RWPE1 (cell line): Measurements from ENCODE around the gene ADAMTS2.
A peak's percentile ranks its signal among the peaks of the same experiment; 100 is the strongest.

Experiments
- CTCF ChIA-PET: fragments of 350-600 bp; sonication (Branson Sonifier 250); formaldehyde crosslinking; extraction: SDS; loops from one replicate; lab custom pipeline; 2021; lab: Yijun Ruan, JAX
- POLR2A ChIA-PET: fragments of 400-600 bp; formaldehyde crosslinking; extraction: SDS; loops from one replicate; lab custom pipeline; 2020; ENCODE audit warnings: antibody characterized with exemption; ENCODE audit not compliant: low non-redundant PET; lab: Yijun Ruan, JAX
- DNase-seq: peaks from one replicate; pipeline ENCODE4 v3.0.0; 2012; ENCODE audit warnings: low spot score
- H3K27ac ChIP-seq: fragments of 450-650 bp; 2 replicates; pipeline ENCODE4 v1.5.1; 2017
- TF ChIP-seq, protein P1 (sequence below): fragments of 450-650 bp; conservative IDR thresholded peaks from 2 replicates; pipeline ENCODE4 v1.5.1; 2017; ENCODE audit warnings: low read depth, mild to moderate bottlenecking

Gene ADAMTS2

DNA sequence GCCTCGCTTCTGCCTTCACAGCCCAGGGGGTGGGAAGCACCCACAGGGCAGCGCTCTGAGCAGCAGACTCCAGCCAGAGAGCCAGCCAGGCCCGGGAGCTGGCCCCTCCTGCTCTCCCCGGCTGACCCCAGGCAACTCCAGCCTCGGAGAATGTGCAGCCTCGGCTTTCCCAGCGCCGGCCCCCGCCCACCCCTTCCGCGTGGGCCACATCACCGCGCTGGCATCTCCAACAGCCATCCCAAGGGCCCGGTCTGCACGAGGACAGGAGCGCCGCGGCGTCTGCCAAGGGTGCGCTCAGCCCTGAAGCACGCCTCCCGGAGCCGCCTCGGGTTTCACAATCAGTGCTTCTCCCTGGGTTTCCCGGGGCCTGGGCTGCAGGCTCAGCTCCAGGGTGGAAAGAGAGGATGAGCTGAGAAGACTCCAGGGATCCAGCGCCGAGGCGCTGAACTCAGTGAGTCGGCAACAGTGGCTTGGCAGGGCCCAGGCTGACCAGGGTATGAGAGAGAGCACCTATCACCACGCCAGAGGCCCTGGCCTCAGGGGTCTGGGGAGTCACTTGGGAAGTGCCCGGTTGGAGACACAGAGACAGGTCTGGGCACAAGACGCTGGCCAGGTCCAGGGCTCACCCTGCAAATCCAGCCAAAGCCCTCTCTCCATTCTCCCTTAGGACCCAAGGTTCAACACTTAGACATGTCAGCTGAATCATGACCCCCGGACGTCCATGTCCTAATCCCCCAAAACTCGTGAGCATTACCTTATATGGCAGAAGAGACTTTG, 79.6 kb downstream of the ADAMTS2 start:
- CTCF ChIA-PET = interaction anchor here (0.7 kb wide), 1 partner anchor 228 kb away, joined by 3 read pairs; no protein-coding TSS in a partner anchor

DNA sequence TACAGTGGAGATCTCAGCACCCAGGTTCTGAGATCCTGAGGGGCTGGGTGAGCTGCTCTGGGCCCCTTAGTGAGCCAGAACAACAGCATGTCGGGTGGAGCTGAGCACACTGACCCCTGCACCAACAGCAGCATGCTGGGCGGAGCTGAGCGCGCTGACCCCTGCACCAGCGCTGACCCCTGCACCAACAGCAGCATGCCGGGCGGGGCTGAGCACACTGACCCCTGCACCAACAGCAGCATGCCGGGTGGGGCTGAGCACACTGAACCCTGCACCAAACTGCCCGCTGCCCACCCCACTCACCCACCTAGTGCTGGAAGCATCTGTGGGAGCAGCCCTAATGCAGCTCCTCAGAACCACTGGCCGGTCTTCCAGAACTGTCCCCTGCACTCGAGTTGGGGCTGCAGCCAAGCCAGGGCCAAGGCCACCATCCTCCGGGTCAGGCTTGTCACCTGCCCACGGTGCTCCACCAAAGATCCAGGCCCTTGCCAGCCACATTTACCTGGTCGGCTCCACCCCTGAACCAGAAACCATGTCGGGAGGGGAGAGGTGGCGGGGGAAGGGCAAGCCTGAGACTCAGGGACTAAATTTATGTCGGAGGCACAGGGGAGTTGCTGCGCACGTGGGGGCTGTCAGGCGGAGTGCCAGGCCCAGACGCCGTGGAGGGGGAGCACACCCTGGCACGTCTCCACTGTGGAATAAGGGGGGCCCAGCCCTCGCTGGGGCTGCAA, 80.3 kb downstream of the ADAMTS2 start:
- POLR2A ChIA-PET = no interaction called here
- CTCF ChIA-PET = interaction anchor here (0.5 to 0.6 kb wide), 3 partner anchors 25 to 119 kb away, joined by 3 read pairs; no protein-coding TSS in a partner anchor
- DNase-seq = no peak

More for the DNA sequence above, 79.6 kb downstream of the ADAMTS2 start:
- TF ChIP-seq, protein P1, sequence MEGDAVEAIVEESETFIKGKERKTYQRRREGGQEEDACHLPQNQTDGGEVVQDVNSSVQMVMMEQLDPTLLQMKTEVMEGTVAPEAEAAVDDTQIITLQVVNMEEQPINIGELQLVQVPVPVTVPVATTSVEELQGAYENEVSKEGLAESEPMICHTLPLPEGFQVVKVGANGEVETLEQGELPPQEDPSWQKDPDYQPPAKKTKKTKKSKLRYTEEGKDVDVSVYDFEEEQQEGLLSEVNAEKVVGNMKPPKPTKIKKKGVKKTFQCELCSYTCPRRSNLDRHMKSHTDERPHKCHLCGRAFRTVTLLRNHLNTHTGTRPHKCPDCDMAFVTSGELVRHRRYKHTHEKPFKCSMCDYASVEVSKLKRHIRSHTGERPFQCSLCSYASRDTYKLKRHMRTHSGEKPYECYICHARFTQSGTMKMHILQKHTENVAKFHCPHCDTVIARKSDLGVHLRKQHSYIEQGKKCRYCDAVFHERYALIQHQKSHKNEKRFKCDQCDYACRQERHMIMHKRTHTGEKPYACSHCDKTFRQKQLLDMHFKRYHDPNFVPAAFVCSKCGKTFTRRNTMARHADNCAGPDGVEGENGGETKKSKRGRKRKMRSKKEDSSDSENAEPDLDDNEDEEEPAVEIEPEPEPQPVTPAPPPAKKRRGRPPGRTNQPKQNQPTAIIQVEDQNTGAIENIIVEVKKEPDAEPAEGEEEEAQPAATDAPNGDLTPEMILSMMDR = no peak
- H3K27ac ChIP-seq = no peak overlapping the region
- POLR2A ChIA-PET = no interaction called here
- DNase-seq = peak; percentile 72

DNA sequence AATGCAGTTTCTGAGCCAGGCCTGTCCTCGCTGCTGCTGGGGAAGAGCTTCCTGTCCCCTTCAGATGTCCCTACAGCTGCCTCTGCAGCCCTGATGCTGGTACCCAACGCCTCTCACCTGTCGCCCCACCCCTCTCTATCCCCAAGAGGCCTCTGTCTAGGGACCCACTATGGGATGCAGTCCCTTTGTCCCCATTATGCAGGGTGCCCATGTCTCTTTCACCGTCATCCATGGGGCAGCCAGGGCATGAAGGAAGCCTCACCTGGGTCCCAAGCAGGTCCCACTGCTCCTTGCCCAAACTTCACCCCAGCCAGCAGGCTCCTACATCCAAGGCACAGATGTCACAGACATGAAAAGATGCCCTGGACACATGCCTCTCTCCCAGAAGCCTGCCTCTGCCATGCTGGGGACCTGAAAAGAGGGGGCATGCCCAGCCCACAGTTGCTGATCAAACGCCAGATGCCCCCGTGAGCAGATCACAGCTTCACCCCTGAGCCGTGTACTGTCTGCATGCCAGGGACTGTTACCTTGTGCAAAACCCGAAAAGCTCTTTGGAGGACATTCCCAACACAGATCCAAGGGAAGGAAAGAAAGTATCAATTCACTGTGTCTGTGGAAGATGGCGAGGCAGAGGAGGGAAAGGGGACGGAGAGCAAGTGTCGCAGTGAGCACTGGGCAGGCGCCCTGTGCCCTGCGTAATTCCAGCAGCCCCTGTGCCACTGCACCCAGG, 81.0 kb downstream of the ADAMTS2 start:
- ChIA-PET CTCF (interaction anchor here (0.5 to 0.6 kb wide), 3 partner anchors 26 to 120 kb away, joined by 3 read pairs; no protein-coding TSS in a partner anchor), POLR2A (no interaction called here)
- TF ChIP-seq, protein P1 = no peak
- no peak for DNase-seq
- H3K27ac ChIP-seq = no peak overlapping the region

More for the DNA sequence above, 80.3 kb downstream of the ADAMTS2 start:
- H3K27ac ChIP-seq = no peak overlapping the region
- TF ChIP-seq, protein P1 = no peak

DNA sequence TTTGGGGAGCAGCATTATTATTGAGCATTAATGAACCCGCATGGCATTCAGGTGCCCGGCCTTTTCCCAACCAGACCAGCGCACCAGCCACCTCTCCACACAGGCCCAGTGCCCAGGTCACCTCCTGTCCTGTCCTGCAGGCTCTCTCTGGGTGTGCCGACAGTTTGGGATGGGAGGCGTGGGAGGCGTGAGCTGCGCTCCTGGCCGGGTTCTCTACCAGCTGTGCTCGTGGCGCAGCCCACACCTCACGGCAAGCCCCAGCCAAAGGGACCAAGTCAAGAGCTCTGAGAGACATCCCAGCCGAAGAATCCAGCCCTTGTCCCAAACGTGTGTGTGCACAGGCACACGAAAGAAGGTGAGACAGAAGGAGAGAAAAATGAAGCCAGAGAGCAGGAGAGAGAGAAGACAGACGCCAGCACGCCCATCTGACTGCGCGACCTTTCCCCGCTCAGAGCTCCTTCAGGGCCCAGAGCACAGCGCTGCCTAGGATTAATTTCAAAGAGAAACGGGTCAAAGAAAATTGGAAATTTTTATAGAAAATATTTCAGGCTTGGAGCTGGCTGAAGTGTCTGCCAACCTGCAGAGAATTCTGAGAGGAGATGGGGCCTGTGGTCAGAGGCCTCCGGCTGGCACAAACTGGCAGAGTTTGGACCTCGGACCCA, 81.7 kb downstream of the ADAMTS2 start:
- H3K27ac ChIP-seq = no peak overlapping the region
- TF ChIP-seq, protein P1 = no peak
- DNase-seq = no peak
- ChIA-PET POLR2A (no interaction called here), CTCF (interaction anchor here (0.5 kb wide), 1 partner anchor 18 kb away, joined by 3 read pairs; no protein-coding TSS in a partner anchor)

DNA sequence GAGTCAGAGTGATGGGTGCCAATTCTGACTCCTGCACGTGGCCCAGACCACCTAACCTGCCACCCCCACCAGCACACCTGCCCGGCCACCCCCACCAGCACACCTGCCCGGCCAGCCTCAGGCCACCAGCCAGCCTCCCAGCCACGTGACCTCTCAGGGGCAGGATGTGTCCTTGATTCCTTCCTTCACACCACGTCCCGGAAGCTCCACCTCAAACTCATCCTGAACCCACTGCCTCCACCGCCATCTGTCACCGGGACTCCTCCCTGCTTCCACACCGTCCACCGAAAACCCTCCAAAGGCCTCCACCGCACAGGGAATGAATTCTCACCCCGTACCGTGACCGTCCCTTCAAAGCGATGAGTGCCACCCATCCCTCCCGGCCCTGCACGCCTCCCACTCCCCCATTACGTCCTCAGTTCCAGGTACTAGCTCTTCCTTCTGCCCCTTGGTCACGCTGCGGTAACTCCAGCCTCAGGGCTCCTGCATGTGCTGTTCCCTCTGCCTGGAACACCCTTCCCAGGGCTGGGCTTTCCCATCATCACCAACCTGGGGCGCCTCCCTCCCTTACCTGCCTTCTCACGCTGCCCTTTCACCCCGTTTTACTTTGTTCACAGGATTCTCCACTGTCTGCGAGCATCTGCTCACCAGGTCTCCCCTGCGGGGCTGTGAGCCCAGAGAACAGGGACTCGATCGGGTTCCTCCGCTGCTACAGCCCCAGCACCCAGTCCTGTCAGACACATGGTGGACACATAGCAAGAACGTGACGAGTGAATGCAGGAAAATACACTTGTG, 82.9 kb downstream of the ADAMTS2 start:
- CTCF ChIA-PET = interaction anchor here (2.8 kb wide), 1 partner anchor 95 kb away, joined by 15 read pairs; no protein-coding TSS in a partner anchor
- POLR2A ChIA-PET = no interaction called here
- no peak for DNase-seq
- TF ChIP-seq, protein P1 = no peak
- no peak overlapping the region for H3K27ac ChIP-seq
